ENCODE results near the gene SLIT3.

Gene SLIT3

GRCh38 chr5:168793841-168794837 lies 506.8 kb downstream of the SLIT3 start (continued):
- TF ChIP-seq INSM2 (tag by site-specific recombination; IDR thresholded peaks at IDR 0.05) (peak; percentile 88), ZNF169 (tag by site-specific recombination; IDR thresholded peaks at IDR 0.05) (no peak), ZNF26 (tag by site-specific recombination; IDR thresholded peaks at IDR 0.05) (peak; percentile 13; the same call in 1 of the 2 replicates), ZBTB10 (tag by site-specific recombination; IDR thresholded peaks at IDR 0.05) (peak; percentile 72), ZNF555 (tag by site-specific recombination; conservative IDR thresholded peaks at IDR 0.05) (no peak), ZNF596 (tag by site-specific recombination; IDR thresholded peaks at IDR 0.05) (no peak)

- Histone ChIP-seq H3K27ac (ENCODE audit: extremely low read depth, low read depth, low read length) (no peak overlapping the region), H3K9me3 (ENCODE audit: control insufficient read depth, insufficient read depth, low read depth, low read length) (no peaks in the 10 kb centered on the region), H3K4me1 (ENCODE audit: control insufficient read depth, insufficient read depth, low read length) (peaks cover 2% of the 10 kb centered on the region; the same call in 1 of the 2 replicates), H3K36me3 (ENCODE audit: control insufficient read depth in 2 of 2, insufficient read depth in 1 of 2, low read length in 2 of 2) (no peaks in the 10 kb centered on the region), H3K4me3 (ENCODE audit: low read depth, low read length) (no peak overlapping the region)
- ChIA-PET POLR2A (no interaction called here), CTCF (no interaction called here)
- TF ChIP-seq ZNF670 (tag by site-specific recombination; IDR thresholded peaks at IDR 0.05; ENCODE audit: low read depth): no peak
- TF ChIP-seq ELK4 (IDR thresholded peaks at IDR 0.05; ENCODE audit: borderline replicate concordance, low read depth, low read length): no peak
- no peak for TF ChIP-seq ZFP69B (tag by site-specific recombination; IDR thresholded peaks at IDR 0.05)
- no peak for TF ChIP-seq ZNF776 (tag by site-specific recombination; IDR thresholded peaks at IDR 0.05; ENCODE audit: borderline replicate concordance)
- no peak for TF ChIP-seq ZNF404 (tag by site-specific recombination; IDR thresholded peaks at IDR 0.05)
- TF ChIP-seq ZFP41 (tag by site-specific recombination; IDR thresholded peaks at IDR 0.05; ENCODE audit: borderline replicate concordance): no peak
- no peak for TF ChIP-seq HOXA7 (CRISPR knock-in tag; IDR thresholded peaks at IDR 0.05; ENCODE audit: borderline replicate concordance)
- TF ChIP-seq ZNF19 (tag by site-specific recombination; IDR thresholded peaks at IDR 0.05; ENCODE audit: low read depth): no peak
- no peak for TF ChIP-seq ZNF121 (tag by site-specific recombination; IDR thresholded peaks at IDR 0.05)
- TF ChIP-seq GLIS2 (tag by site-specific recombination; IDR thresholded peaks at IDR 0.05): no peak
- no peak for TF ChIP-seq ZBTB17 (tag by site-specific recombination; IDR thresholded peaks at IDR 0.05)
- TF ChIP-seq ZNF394 (tag by site-specific recombination; IDR thresholded peaks at IDR 0.05; ENCODE audit: borderline replicate concordance): no peak
- no peak for TF ChIP-seq ZBTB6 (tag by site-specific recombination; IDR thresholded peaks at IDR 0.05)
- no peak for TF ChIP-seq ZNF274 (IDR thresholded peaks at IDR 0.05; ENCODE audit: low read length)
- TF ChIP-seq ZNF274 (tag by site-specific recombination; IDR thresholded peaks at IDR 0.05; ENCODE audit: borderline replicate concordance): no peak
- TF ChIP-seq ZBTB49 (tag by site-specific recombination; IDR thresholded peaks at IDR 0.05; ENCODE audit: low read depth): no peak
These were observed 508.3 kb downstream of the SLIT3 start for GRCh38 chr5:168792678-168793077.
